HepG2 (cell line): Measurements from ENCODE around the gene RNF125. TPM values are rescaled to one million over a fixed set of nuclear protein-coding genes. Genes with fewer than 3 reads are reported as not detected.

ENCODE experiments used
- ADNP ChIP-seq: sonication (generic); formaldehyde crosslinking; IDR thresholded peaks from 2 replicates; pipeline ENCODE4 v1.4.0; 2020; ENCODE audit warnings: missing genetic modification reagents
- ATF4 ChIP-seq, 2 experiments: fragments of 450-650 bp in 1 of 2; sonication (generic) in 1 of 2; formaldehyde crosslinking; IDR thresholded peaks; 2 replicates each; pipeline versions ENCODE4 v1.5.0 to v1.8.0; 2020 to 2022; ENCODE audit warnings: mild to moderate bottlenecking in 1 of 2, missing genetic modification reagents in 1 of 2
- BCL3 ChIP-seq: sonication (generic); formaldehyde crosslinking; IDR thresholded peaks from 2 replicates; pipeline ENCODE4 v1.5.1; 2020; ENCODE audit warnings: mild to moderate bottlenecking, missing genetic modification reagents, moderate library complexity
- ELF3 ChIP-seq: IDR thresholded peaks from 2 replicates; pipeline ENCODE4 v1.6.1; 2016; ENCODE audit warnings: missing genetic modification reagents, missing compliant biosample characterization
- HMG20A ChIP-seq: IDR thresholded peaks from 2 replicates; pipeline ENCODE4 v1.6.1; 2016; ENCODE audit warnings: borderline replicate concordance
- PPARG ChIP-seq: conservative IDR thresholded peaks from 2 replicates; pipeline ENCODE4 v1.6.1; 2016; ENCODE audit warnings: missing biosample characterization, missing genetic modification reagents
- PRMT3 ChIP-seq: sonication (generic); formaldehyde crosslinking; IDR thresholded peaks from 2 replicates; pipeline ENCODE4 v1.8.1; 2022; ENCODE audit warnings: low read depth, mild to moderate bottlenecking, moderate library complexity, missing genetic modification reagents, borderline replicate concordance
- ZBTB14 ChIP-seq: sonication (generic); formaldehyde crosslinking; IDR thresholded peaks from 2 replicates; pipeline ENCODE4 v1.4.0; 2020; ENCODE audit warnings: missing genetic modification reagents
- ZMYM3 ChIP-seq: sonication (generic); formaldehyde crosslinking; IDR thresholded peaks from 2 replicates; pipeline ENCODE4 v1.5.1; 2020; ENCODE audit warnings: mild to moderate bottlenecking, missing genetic modification reagents
- ZNF17 ChIP-seq: sonication (generic); formaldehyde crosslinking; IDR thresholded peaks from 2 replicates; pipeline ENCODE4 v1.5.0; 2020; ENCODE audit warnings: mild to moderate bottlenecking, missing genetic modification reagents
- ZNF382 ChIP-seq: sonication (generic); formaldehyde crosslinking; IDR thresholded peaks from 2 replicates; pipeline ENCODE4 v1.5.0; 2020; ENCODE audit warnings: missing genetic modification reagents, mild to moderate bottlenecking, borderline replicate concordance
- ZNF772 ChIP-seq: sonication (generic); formaldehyde crosslinking; IDR thresholded peaks from 2 replicates; pipeline ENCODE4 v1.5.0; 2020; ENCODE audit warnings: mild to moderate bottlenecking, missing genetic modification reagents
- ZNF850 ChIP-seq: sonication (generic); formaldehyde crosslinking; conservative IDR thresholded peaks from 2 replicates; pipeline ENCODE4 v1.9.0; 2021; ENCODE audit warnings: mild to moderate bottlenecking, missing genetic modification reagents
- polyA plus RNA-seq, 8 experiments: library from polyadenylated mRNA; depleted of rRNA in 3 of 8; stranded (reverse) in 7 of 8; unstranded in 1 of 8; fragments of >200 nt; fragmentation: Illumina TruSeq in 4 of 8; extraction: Trizol in 4 of 8; gene quantifications; 2 replicates each; pipeline versions ENCODE4 v1.2.1 to v1.2.3, GENCODE V29; 2011 to 2016; ENCODE audit warnings: low read depth in 4 of 8, missing spikeins in 1 of 8, mixed read lengths in 1 of 8; ENCODE audit not compliant: insufficient read depth in 1 of 8
- total RNA-seq, 5 experiments: library from RNA; depleted of rRNA; stranded (reverse); fragments of >200 nt; fragmentation: Illumina TruSeq; extraction: Trizol; gene quantifications; 2 replicates each; pipeline ENCODE4 v1.2.3, GENCODE V29; 2016; ENCODE audit warnings: low read depth in 1 of 5
- TF ChIP-seq, protein P1 (sequence below): sonication (generic); formaldehyde crosslinking; IDR thresholded peaks from 2 replicates; pipeline ENCODE4 v1.9.0; 2022; ENCODE audit warnings: low read depth, missing genetic modification reagents
- TF ChIP-seq, protein P2 (sequence below): sonication (generic); formaldehyde crosslinking; IDR thresholded peaks from 2 replicates; pipeline ENCODE4 v1.4.0; 2020; ENCODE audit warnings: missing genetic modification reagents, borderline replicate concordance
- TF ChIP-seq, protein P3 (sequence below): sonication (generic); formaldehyde crosslinking; IDR thresholded peaks from 2 replicates; pipeline ENCODE4 v1.5.1; 2020; ENCODE audit warnings: mild to moderate bottlenecking, missing genetic modification reagents

Gene RNF125
- total and polyA plus RNA-seq, 2 of the 13 experiments (the other 11 are each of a cell fraction or from before 2014, with no cell fraction given), result 0.58 to 1.8 TPM

GRCh38 chr18:32018331-32019250 lies at the start of gene RNF125 (continued):
- TF ChIP-seq, protein P1, sequence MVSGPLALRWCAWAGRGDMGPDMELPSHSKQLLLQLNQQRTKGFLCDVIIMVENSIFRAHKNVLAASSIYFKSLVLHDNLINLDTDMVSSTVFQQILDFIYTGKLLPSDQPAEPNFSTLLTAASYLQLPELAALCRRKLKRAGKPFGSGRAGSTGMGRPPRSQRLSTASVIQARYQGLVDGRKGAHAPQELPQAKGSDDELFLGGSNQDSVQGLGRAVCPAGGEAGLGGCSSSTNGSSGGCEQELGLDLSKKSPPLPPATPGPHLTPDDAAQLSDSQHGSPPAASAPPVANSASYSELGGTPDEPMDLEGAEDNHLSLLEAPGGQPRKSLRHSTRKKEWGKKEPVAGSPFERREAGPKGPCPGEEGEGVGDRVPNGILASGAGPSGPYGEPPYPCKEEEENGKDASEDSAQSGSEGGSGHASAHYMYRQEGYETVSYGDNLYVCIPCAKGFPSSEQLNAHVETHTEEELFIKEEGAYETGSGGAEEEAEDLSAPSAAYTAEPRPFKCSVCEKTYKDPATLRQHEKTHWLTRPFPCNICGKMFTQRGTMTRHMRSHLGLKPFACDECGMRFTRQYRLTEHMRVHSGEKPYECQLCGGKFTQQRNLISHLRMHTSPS (CRISPR knock-in tag), result no peak
- TF ChIP-seq PRMT3 (CRISPR knock-in tag) (no peak), ZNF850 (no peak), ZNF382 (CRISPR knock-in tag) (no peak), ZNF772 (CRISPR knock-in tag) (peak; percentile 62; the same call in 1 of the 2 replicates), ATF4 (CRISPR knock-in tag; IDR thresholded peaks at IDR 0.05) (peak in 1 of 2 experiments; percentile 79; a peak in 2 of 4 replicates), HMG20A (CRISPR knock-in tag) (0 out of 2 replicates have a peak, but pooled peaks have one; percentile 41), ADNP (CRISPR knock-in tag) (0 out of 2 replicates have a peak, but pooled peaks have one; percentile 20), ZNF17 (CRISPR knock-in tag) (no peak), ZBTB14 (CRISPR knock-in tag) (peak; percentile 61; the same call in 1 of the 2 replicates), ZMYM3 (no peak; the same call in 1 of the 2 replicates), PPARG (no peak), ELF3 (CRISPR knock-in tag) (no peak; the same call in 1 of the 2 replicates), BCL3 (peak; percentile 50)
- TF ChIP-seq, protein P2, sequence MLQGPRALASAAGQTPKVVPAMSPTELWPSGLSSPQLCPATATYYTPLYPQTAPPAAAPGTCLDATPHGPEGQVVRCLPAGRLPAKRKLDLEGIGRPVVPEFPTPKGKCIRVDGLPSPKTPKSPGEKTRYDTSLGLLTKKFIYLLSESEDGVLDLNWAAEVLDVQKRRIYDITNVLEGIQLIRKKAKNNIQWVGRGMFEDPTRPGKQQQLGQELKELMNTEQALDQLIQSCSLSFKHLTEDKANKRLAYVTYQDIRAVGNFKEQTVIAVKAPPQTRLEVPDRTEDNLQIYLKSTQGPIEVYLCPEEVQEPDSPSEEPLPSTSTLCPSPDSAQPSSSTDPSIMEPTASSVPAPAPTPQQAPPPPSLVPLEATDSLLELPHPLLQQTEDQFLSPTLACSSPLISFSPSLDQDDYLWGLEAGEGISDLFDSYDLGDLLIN (CRISPR knock-in tag), result no peak
- TF ChIP-seq, protein P3, sequence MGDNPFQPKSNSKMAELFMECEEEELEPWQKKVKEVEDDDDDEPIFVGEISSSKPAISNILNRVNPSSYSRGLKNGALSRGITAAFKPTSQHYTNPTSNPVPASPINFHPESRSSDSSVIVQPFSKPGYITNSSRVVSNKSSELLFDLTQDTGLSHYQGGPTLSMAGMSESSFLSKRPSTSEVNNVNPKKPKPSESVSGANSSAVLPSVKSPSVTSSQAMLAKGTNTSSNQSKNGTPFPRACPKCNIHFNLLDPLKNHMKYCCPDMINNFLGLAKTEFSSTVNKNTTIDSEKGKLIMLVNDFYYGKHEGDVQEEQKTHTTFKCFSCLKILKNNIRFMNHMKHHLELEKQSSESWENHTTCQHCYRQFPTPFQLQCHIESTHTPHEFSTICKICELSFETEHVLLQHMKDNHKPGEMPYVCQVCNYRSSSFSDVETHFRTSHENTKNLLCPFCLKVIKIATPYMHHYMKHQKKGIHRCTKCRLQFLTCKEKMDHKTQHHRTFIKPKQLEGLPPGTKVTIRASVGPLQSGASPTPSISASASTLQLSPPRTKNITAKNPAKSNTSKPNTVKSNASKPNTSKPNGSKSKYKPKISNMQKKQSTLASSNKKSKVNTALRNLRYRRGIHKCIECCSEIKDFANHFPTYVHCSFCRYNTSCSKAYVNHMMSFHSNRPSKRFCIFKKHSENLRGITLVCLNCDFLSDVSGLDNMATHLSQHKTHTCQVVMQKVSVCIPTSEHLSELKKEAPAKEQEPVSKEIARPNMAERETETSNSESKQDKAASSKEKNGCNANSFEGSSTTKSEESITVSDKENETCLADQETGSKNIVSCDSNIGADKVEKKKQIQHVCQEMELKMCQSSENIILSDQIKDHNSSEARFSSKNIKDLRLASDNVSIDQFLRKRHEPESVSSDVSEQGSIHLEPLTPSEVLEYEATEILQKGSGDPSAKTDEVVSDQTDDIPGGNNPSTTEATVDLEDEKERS (CRISPR knock-in tag), result no peak; the same call in 1 of the 2 replicates
